ENCODE results near the gene DHTKD1. TPM values are rescaled to one million over a fixed set of nuclear protein-coding genes. Genes with fewer than 3 reads are reported as not detected.

DHTKD1 gene
- total and polyA plus RNA-seq, 10 of the 15 experiments (the other 5 are each of a cell fraction or from before 2014, with no cell fraction given): 11.3 to 35.0 (median 26.9) TPM

DNA sequence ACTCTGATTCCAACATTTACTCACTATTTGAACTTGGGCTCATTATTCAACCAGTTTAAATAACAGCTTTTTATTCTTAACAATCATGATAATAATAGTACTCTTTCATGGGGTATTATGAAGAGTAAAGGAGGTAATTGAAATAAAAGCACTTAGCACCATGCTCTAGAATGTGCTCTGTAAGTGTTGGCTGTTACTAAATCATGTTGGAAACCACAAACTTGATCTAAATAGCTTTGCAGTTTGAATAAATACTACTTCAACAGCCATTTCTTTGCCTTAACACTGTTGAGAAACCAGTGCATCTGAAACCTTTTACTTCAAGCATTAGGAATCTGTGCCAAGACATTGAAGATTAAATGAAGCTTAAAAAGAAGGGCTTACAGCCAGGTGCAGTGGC lies 18.2 kb upstream of the DHTKD1 start (continued):
- no peak for TF ChIP-seq PAX8 (IDR thresholded peaks at IDR 0.05)
- TF ChIP-seq POLR2AphosphoS5 (IDR thresholded peaks at IDR 0.05; ENCODE audit: low read length): no peak
- no peak for TF ChIP-seq TBL1XR1 (IDR thresholded peaks at IDR 0.05; ENCODE audit: low read depth, low read length)

DNA sequence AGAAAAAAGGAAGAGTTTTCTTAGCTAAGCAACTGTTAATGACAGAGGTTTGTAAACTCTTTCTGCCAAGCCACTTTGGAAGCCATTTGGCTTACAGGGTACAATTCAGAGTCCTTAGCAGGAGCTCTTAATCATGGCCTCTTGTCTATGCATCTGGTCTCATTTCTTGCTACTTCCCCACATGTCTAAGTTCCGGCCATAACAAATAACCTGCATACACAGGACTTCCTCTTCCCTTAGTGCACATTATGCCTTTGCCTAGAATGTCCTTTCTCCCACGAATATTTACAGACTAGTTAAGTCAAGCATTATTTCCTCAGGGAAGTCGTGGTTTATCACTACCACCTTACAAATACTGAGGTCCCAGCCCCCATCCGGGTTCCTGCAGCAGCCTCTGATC lies 17.5 kb upstream of the DHTKD1 start:
- peak; percentile 84 for FAIRE-seq
- H3K9me3 ChIP-seq (replicated peaks; ENCODE audit: control insufficient read depth, insufficient read depth, low read length): no peaks in the 10 kb centered on the region
- no peak for DNase-seq (ENCODE audit: low read depth, low spot score)
- SMC1A ChIA-PET (ENCODE audit: uncharacterized antibody, unreplicated experiment): interaction anchor here (1.3 to 4.0 kb wide), 5 partner anchors 9 to 61 kb away, joined by 3 to 31 read pairs (median 6); partner anchors contain the start of gene DHTKD1
- in situ Hi-C loops (cut with MboI) (no loop called here), intact Hi-C loops (cut with micrococcal nuclease; ENCODE audit: unreplicated experiment) (no loop called here)
- no peak for ATAC-seq
- H3K4me1 ChIP-seq (ENCODE audit: control insufficient read depth, insufficient read depth, low read length): peaks cover 46% of the 10 kb centered on the region
- no peaks in the 10 kb centered on the region for H4K20me1 ChIP-seq (ENCODE audit: control insufficient read depth, insufficient read depth)
- H3K4me2 ChIP-seq (ENCODE audit: control insufficient read depth, insufficient read depth): peak overlapping the region; percentile 38; the same call in 1 of the 2 replicates
- RAD21 ChIA-PET (ENCODE audit: unreplicated experiment): interaction anchor here (0.9 to 3.9 kb wide), 6 partner anchors 9 to 77 kb away, joined by 3 to 21 read pairs (median 4); partner anchors contain the start of gene UPF2
- no peaks in the 10 kb centered on the region for H3K79me2 ChIP-seq (ENCODE audit: control insufficient read depth, insufficient read depth, low read length)
- TF ChIP-seq, protein P1, sequence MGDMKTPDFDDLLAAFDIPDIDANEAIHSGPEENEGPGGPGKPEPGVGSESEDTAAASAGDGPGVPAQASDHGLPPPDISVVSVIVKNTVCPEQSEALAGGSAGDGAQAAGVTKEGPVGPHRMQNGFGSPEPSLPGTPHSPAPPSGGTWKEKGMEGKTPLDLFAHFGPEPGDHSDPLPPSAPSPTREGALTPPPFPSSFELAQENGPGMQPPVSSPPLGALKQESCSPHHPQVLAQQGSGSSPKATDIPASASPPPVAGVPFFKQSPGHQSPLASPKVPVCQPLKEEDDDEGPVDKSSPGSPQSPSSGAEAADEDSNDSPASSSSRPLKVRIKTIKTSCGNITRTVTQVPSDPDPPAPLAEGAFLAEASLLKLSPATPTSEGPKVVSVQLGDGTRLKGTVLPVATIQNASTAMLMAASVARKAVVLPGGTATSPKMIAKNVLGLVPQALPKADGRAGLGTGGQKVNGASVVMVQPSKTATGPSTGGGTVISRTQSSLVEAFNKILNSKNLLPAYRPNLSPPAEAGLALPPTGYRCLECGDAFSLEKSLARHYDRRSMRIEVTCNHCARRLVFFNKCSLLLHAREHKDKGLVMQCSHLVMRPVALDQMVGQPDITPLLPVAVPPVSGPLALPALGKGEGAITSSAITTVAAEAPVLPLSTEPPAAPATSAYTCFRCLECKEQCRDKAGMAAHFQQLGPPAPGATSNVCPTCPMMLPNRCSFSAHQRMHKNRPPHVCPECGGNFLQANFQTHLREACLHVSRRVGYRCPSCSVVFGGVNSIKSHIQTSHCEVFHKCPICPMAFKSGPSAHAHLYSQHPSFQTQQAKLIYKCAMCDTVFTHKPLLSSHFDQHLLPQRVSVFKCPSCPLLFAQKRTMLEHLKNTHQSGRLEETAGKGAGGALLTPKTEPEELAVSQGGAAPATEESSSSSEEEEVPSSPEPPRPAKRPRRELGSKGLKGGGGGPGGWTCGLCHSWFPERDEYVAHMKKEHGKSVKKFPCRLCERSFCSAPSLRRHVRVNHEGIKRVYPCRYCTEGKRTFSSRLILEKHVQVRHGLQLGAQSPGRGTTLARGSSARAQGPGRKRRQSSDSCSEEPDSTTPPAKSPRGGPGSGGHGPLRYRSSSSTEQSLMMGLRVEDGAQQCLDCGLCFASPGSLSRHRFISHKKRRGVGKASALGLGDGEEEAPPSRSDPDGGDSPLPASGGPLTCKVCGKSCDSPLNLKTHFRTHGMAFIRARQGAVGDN (IDR thresholded peaks at IDR 0.05): peak; percentile 31; the same call in 1 of the 2 replicates
- no peak for TF ChIP-seq STAT3 (IDR thresholded peaks at IDR 0.05; ENCODE audit: low read depth, low read length)
- no peak for TF ChIP-seq NR2F1 (conservative IDR thresholded peaks at IDR 0.05)
- no peak for TF ChIP-seq SMARCA5 (IDR thresholded peaks at IDR 0.05)
- TF ChIP-seq PAX5 (IDR thresholded peaks at IDR 0.05; ENCODE audit: borderline replicate concordance, low read depth, low read length): no peak
- TF ChIP-seq SMC3 (IDR thresholded peaks at IDR 0.05; ENCODE audit: borderline replicate concordance, low read length): no peak
- TF ChIP-seq BHLHE40 (IDR thresholded peaks at IDR 0.05; ENCODE audit: borderline replicate concordance in 1 of 2, low read depth in 2 of 2, low read length in 1 of 2): no peak
- TF ChIP-seq SPI1 (IDR thresholded peaks at IDR 0.05; ENCODE audit: borderline replicate concordance, insufficient read depth, low read depth, low read length): peak; percentile 66; the same call in 1 of the 2 replicates
- no peak for TF ChIP-seq RFX5 (IDR thresholded peaks at IDR 0.05; ENCODE audit: low read depth, low read length)
- no peak overlapping the region for H3K9ac ChIP-seq (ENCODE audit: control insufficient read depth, insufficient read depth, low read length)
- no peak overlapping the region for H3K4me3 ChIP-seq
- H3K36me3 ChIP-seq (ENCODE audit: control insufficient read depth in 2 of 2, insufficient read depth in 2 of 2, low read length in 1 of 2): no peaks in the 10 kb centered on the region
- POLR2A ChIA-PET: interaction anchor here (1.0 to 2.3 kb wide), 7 partner anchors 9 to 77 kb away, joined by 4 to 12 read pairs (median 4); partner anchors contain the start of genes DHTKD1 and UPF2
- H3K27me3 ChIP-seq (replicated peaks in 1 of 2; ENCODE audit: control insufficient read depth in 2 of 2, insufficient read depth in 2 of 2, low read length in 1 of 2): no peaks in the 10 kb centered on the region
- 18% methylated on average over 4 of the region's 4 CpGs for WGBS (ENCODE audit: insufficient coverage, insufficient replicate concordance, low lambda C conversion rate, missing lambda C conversion rate)
- peak overlapping the region; percentile 5 for H3K27ac ChIP-seq (ENCODE audit: control insufficient read depth, insufficient read depth)
- peak overlapping the region; percentile 92 for H2AFZ ChIP-seq (ENCODE audit: control insufficient read depth, low read depth, low read length)
- no TSS peak for BruUV-seq (replicated peaks)
- CTCF ChIA-PET: interaction anchor here (0.7 to 2.3 kb wide), 5 partner anchors 10 to 501 kb away, joined by 3 to 8 read pairs (median 7); no protein-coding TSS in a partner anchor
